GM21723 (cell line): ENCODE measurements around the gene METTL24.

ENCODE experiments used
- ATAC-seq: cut with Tn5 transposase; IDR thresholded peaks from one replicate; pipeline ENCODE4 v1.9.1; 2021; ENCODE audit warnings: mild to moderate bottlenecking, moderate library complexity; ENCODE audit not compliant: unreplicated experiment

The METTL24 gene, protein sequence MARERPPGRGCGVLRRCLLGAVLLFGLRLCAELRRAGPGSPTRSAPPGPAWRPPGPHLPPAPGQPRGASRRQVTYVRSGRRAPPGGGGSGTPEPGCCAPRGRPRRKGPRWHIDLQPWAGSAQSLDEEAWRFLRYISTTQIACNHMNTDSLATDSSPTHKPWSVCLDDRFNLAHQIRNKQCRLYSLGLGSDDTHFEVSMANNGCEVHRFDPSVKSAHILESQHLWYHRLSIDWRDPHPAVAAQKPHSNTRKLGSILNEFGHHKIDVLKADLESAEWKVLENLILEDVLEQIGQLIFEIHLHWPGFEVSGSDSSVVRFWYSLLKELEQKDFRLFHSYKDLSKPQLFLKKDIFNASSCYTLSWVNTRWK

DNA sequence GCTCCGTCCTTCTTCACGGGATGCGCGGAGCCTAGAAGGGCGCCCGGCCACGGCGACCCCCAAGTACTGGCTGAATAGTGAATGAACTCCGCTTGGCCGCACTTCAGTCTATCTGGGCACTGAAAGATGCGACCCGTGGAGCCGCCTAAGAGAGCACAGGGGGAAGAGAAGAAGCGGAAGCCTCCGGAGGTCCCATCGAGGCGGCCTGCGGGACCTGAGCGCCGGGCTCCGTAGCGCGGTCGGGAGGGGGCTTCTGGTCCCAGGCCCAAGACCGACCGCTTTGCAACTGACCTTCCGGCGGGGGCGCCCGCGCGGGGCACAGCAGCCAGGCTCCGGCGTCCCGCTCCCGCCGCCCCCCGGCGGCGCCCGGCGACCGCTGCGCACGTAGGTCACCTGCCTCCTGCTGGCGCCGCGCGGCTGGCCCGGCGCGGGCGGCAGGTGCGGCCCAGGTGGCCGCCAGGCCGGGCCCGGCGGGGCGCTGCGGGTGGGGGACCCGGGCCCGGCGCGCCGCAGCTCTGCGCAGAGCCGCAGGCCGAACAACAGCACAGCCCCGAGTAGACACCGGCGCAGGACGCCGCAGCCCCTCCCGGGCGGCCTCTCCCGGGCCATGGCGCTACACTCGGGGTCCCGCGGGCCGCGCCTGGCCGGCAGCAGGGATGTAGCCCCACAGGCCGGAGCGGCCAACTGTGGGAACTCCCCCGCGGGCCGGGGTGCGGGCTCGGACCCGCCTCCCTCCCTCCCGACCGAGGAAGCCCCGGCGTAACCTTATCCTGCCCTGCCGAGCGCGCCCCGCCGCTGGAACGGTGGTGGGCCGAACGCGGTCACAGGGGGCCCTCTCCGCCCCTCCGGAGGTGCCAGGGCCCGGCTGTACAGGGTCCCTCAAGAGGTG is at the start of gene METTL24:
Gene METTL24, minus strand, starts transcription at position 686 of the 889 bp plus-strand sequence. Its CDS starts 77 bp downstream, at position 609.
- no peak for ATAC-seq

DNA sequence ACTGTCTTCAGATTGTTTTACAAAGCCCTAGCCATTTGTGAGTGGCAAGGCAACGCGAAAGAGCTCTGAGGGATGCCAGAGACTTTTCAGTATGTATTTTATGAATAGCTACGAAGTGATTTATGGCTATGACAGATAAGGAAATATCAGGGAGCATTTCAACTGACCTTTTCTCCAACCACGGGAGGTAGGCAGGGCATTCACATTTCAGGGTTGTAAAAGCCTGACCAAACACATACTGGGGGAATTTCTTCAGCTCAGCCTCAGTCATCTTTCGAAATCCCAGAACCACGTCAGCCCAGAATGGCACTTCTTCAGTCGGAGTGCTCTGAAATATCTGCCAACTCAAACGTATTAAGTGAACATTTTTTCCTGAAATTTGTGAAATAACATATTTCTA is 46.5 kb upstream of the METTL24 start:
- ATAC-seq = no peak

DNA sequence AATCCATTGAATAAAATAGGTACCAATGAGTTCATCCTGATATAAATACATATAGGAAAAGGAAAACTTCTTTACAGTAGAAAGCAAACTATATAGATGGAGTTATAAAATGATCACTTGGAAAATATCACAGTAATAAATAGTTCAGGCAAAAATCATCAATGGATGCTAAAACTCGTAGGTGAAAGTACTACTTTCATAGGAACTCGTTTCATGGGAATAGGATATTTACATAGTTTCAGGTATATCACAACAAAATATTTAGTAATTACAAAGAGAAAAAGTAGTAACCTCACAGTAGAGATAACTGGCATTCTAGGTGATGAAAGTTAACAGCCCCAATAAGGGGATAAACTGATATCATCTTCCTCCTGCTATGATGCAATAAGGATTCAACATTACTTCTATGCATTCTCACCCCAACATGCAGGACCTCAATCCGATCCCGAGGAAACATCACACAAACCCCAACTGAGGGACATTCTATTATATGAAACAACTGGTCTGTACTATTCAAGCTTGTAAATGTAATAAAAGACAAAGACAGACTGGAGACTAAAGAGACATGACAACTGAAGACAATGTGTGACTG is 43.5 kb upstream of the METTL24 start:
- ATAC-seq = no peak

DNA sequence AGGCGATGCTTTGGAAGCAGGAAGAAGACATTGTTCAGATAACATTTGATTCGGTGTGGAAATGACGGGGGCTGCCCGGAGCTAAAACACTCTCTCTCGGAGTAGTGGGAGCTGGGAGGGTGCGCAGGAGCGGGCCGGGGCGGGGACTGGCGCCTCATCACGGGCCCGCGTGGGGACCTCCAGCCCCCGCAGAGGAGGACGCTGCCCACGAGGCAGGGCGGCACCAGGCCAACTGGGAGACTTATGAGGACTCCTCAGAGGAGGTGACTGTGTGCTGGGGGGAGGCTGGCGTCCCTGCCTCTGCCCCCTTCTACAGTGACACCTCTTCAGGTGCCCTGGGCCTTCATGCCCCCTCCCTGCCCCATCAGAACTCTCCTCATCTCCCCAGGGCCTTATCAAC is 42.1 kb upstream of the METTL24 start:
- ATAC-seq = no peak

DNA sequence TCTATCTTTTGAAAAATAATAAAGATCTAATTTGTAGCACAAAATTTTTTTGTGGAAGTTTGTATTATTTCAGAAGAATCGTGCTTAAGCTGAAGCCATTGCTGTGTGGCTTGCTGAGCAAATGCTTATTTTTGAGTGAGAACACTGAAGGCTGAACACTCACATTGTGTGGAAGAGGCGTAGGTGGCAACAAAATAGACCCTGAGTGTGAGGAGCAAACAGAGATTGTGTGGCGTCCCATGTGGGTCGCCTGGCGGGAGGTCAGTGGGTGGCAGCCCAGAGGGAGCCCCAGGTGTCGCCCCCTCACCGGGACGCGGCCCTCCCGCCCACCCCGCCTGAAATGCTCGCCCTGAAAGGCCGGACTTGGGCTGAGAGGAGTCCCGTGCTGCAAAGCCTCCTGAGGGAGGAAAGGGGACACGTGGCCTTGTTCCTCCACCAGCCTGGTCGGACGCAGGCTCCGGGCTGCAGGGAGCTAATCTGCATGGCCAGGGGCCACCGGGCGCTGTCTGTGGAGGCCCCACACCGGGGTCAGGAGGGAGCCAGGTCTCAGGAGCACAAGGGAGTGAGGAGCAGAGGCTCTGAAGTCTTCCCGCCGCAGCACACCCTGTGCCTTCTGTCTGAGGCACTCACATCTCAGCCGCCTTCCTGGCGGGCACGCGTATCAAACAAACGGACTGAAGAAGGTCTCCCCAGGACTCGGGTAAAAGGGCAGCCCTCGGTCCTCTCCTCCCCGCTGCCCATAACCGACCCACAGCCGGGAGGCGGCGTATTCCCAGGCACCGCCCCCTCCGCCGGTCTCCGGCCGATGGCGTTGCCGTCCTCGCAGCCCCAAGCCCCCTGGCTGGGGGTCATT is 41.3 kb upstream of the METTL24 start:
- ATAC-seq = no peak

DNA sequence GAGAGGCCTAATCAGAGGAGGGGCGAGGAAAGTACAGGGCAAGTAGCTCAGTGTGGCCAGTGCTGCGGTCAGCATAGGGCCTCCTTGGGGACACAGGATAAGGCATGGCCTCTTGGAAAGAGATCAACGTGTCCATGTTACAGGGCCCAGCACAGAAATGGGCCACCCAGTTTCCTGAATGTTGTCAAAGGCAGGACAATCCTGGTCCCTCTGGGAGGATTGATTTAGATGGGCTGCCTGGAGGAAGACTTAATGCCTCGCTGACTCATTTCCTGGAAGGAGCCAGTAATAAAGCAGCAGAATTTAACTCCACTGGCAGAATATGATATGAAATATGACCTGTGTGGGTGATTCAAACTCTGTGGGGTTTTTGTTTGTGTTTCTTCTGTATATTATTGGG is 40.6 kb upstream of the METTL24 start:
- ATAC-seq = no peak

DNA sequence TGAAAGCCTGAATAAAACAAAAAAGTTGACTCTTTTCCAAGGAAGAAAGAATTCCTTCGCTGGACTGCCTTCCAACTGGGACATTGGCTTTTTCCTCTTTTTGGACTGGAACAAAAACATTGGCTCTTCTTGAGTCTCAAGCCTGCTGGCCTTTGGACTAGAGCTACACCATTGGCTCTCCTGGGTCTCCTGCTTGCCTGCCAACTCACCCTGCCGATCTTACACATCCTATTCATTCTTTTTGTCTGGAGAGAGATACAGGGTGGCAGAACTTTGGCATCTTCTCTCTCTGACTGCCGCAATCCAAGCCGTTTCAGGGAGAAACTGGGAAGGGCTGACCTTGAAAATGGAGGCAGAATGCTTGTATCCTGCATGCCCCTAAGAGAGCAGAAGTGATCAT is 37.1 kb upstream of the METTL24 start:
- ATAC-seq = no peak

DNA sequence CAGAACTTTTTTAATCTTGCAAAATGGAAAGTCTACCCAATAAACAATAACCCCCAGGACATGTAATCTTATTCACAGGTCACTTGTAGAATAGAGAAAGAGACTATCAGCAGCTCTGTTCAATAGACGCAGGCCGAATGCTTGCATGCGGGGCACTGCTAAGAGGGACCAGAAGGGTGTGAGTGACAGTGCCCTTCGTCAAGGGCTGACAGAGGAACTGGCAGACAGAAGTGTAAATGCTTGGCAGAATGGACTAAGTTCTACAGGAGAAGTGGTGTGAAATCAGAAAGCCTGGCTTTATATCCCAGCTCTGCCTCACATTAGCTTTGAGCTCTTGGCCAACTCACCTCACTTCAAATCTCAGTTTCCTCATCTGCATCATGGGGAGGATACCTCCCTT is 36.3 kb upstream of the METTL24 start:
- no peak for ATAC-seq

DNA sequence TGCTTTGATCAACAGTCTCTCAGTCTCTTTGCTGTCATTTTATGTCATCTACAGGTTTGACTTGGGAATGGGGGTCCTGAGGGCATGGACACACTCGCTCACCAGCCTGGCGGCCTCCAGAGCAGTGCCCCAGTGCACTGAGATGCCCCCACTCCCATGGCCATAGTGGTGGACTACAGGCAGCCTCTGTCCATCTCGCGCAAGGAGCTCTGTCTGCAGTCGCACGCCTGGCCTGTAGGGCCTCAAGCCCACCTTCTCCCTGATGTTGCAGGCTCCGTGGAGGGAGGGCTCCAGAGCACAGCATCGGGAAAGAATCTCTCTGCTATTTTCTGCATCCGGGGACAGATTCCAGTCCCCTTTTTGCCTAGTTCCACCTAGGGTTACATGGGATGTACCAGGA is 34.6 kb upstream of the METTL24 start:
- ATAC-seq = no peak

DNA sequence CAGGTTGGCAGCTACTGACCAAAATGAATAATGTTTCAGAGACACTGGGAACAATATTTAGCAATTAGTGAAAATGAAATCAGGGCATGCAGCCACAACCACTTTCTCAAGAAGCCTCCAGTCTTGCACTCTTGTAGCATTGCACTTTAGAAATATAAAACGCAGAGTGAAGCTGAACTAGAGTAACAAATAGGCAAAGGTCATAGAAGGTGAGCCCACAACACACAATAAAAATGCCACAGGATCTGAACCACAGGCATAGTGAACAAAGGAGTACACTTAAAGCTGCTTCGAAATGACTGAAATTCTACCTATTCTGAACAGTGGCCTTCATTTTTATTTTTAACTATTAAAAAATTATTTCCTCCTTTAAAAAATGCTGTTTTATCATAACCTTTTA is 32.3 kb upstream of the METTL24 start:
- ATAC-seq = no peak

DNA sequence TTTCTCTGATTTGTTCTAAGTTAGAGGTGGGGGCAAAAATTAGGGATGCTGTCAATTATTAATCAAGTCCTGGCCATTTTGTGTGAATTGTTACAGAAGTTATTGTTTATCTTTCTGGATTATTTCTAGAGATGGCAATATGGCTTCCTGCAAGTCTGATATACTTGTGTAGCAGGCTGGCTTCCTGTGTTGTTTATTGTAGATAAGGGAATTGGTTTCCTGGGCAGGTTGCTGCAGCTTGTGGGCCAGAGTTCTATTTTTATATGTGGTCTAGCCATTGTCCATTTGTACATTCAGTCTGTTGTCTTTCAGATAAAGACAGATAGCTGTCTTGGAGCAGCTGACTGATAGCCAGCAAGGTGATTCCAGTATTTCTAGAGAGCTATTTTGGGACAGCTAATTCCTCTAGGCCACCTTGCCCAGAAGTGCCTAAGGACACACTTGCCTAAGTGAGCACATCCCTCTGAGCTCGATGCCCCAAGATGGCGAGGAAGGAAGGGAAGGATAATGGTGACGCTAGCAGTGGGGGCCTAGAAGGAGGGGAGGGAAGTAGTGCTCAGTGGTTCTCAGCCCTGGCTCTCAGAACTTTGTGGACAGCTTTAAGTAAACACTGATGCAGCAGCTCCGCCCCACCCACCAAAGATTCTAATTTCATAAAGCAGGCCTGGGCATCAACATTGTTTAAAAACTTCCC is 31.7 kb upstream of the METTL24 start:
- no peak for ATAC-seq

DNA sequence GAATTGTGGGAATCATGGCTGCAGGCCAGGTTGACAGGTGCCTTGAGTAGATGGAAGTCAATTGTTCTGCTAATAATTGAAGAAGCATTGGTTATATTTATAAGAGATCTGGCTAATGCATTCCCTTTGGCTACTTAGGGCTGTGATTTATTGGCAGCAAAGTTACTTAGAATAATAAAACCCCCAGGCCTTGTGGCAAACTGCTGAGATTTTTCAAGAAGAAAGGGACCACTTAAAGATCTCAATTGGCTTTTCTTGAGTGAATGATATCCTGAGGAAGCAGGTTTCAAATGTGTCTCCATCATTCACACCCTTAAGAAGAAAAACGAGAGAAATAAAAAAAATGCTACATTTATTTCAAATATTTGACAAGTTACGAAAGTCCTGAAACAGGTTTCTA is 29.8 kb upstream of the METTL24 start:
- no peak for ATAC-seq

DNA sequence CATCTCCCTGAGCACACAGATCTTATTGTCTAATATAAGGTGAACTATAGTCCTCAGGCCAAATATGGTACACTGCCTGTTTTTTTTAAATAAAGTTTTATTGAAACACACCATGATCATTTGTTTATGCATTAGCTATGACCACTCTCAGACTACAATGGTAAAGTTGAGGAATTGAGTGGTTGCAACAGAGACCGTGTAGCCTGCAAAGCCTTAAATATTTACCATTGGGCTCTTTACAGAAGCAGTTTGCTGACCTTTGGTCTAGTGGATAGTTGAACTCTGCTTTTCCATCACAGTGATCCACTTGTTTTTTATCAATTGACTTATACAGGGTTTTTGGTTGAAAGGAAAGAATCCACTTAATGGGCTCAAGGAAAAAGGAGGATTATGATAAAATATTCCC is 27.3 kb upstream of the METTL24 start:
- no peak for ATAC-seq

DNA sequence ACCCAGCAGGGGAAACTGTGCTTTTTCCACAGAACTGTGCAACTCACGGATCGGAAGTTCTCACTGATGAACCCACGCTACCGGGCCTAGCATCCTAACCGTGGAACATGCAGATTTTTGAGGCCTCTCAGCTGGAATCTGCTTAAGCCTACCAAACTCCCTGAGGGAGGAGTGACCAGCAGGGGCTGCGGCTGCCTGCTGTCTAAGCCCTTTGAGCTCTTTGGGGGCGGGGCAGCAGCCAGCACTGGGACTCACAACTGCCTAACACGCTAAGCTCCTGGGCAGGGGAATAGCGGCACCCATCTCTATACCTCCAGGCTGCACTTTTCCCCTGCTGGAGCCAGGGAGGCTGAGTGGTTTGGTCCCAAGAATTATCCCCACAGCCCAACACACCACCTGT is 20.4 kb upstream of the METTL24 start:
- no peak for ATAC-seq

DNA sequence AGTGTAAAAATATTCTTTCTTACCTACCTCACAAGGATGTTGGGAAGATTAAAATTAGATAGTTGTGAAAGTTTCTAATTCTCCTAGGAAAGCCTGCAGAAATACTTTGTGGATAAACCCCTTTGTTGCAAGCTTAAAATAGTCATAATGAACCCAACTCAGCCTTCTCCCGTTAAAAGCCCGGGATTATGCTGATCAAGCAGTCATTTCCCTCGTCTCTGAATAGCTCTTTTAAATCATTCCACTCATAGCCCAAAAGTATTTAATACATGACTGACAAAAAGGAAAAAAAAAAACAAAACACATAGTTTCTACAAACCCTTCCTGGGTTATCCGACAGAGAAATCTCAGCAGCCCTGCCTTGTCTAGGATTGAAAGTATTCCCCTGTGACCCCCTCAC is 10.9 kb upstream of the METTL24 start:
- no peak for ATAC-seq

DNA sequence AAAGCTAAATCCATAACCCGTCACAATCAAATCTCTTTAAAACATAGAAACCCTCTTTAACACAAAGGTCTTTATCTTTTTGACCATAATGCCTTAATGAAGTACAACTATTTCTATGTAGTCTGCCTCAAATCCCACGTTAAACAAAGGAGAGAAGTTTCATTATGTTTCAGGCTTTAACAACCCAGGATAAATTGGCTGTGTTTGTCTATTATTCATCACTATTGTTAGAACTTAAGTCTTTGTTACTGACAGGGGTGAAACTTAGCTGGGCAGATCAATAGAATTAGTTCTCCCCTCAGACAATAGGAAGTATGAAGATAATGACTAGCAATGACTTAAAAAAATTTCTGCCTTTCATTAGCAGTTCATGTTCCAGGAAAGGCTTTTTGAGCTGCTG is 10.1 kb upstream of the METTL24 start:
- ATAC-seq = no peak

DNA sequence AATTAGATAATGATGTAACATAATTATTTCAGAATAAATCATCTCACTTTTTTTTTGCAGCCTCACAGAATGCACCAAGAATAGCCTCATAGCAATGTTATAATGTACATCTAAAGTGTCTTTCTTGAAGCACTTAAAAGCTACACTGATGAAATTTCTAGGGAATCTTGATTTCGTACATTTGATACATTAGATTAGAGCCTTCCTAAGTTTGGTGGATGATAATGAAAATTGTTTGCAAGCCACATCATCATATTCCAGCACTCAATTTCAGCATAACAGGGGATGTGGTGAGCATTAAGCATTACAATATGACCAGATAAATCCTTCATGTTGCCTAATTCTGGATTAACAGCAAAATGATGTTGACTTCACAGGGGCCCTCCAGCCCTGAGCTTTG is 9.7 kb upstream of the METTL24 start:
- no peak for ATAC-seq

DNA sequence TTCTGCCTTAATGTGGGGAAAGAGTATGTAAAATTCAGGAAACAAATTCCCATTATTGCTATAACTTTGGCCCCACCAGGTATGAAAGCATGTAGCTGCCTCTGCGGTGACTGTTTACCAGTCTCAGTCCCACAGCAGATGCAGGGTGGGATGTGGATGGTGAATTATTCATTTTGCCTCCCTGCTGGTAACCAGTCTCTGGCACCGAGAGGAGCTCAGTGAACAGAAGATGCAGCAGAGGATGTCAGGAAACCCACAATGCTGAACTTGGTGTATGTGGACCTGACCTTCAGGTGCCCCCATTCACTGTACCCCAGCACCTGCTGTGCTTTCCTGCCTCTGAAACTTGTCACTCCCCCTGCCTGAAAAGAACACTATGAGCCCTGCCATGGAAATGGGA is 8.8 kb upstream of the METTL24 start:
- no peak for ATAC-seq

DNA sequence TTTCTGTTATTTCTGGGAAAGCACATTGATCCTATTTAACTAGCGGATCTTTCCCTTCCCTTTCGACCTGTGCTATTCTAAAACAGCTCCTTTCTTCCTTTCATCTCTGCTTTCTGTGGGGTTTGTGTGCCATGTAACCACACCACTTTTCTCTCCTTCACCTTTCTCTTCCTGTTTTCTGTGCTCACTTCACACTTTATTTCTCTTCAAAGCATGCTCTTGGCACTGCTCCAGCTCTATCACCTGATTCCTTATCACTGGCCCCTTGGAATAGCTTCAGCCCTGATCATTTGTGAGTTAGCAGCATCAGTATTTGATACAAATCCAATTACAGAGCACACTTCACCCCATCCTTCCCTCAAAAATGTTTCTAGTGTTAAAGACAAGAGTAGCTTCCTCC is 8.1 kb upstream of the METTL24 start:
- ATAC-seq = no peak

DNA sequence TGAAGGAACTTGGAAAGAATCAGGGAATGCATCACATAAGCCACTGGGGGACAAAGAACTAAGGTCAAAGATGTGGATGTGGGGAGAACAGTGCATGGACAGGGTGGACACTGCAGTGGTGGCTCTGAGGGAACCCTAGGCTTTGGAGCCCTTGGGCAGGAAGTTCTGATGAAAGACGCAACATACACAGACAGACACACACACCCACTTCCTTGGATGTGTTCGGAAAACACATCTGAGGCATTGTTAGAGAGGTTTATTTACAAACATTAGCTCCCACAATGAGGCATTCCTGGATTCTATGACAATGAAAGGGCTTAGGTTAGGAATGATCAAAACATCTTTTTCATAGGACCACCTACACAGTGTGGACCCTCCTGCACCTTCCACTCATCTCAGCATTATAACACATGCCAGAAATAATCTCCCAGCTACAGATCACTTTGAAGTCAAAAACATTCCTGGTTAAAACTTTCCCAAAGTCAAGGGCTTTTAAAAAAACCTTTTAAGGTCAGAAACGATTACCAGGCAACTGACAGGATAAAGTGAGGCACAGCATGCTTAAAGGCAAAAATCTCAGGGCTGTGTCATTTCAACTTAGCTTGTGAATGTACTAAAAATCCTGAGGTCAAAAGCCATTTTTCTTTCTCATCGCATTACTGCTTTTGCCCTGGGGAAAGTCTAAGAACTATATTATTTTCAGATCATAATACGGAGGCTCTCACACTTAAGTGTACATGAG is 6.4 kb upstream of the METTL24 start:
- no peak for ATAC-seq
